Uterus (tissue), 2 donors: Measurements from ENCODE around the gene CDX1.

Experiments
- POLR2A ChIP-seq, 2 donors: fragments of 450-650 bp; IDR thresholded peaks; one replicate each; pipeline ENCODE4 v1.6.1; 2016; ENCODE audit warnings: antibody characterized with exemption in 2 of 2, mild to moderate bottlenecking in 1 of 2, moderate library complexity in 1 of 2
- TF ChIP-seq, protein P1 (sequence below), 4 experiments: fragments of 200-600 bp in 2 of 4; fragments of 450-650 bp in 2 of 4; sonication (generic) in 2 of 4; IDR thresholded peaks; one replicate each; pipeline ENCODE4 v1.5.1; 2016 to 2019; ENCODE audit warnings: antibody characterized with exemption in 4 of 4, mild to moderate bottlenecking in 2 of 4, moderate library complexity in 1 of 4

DNA sequence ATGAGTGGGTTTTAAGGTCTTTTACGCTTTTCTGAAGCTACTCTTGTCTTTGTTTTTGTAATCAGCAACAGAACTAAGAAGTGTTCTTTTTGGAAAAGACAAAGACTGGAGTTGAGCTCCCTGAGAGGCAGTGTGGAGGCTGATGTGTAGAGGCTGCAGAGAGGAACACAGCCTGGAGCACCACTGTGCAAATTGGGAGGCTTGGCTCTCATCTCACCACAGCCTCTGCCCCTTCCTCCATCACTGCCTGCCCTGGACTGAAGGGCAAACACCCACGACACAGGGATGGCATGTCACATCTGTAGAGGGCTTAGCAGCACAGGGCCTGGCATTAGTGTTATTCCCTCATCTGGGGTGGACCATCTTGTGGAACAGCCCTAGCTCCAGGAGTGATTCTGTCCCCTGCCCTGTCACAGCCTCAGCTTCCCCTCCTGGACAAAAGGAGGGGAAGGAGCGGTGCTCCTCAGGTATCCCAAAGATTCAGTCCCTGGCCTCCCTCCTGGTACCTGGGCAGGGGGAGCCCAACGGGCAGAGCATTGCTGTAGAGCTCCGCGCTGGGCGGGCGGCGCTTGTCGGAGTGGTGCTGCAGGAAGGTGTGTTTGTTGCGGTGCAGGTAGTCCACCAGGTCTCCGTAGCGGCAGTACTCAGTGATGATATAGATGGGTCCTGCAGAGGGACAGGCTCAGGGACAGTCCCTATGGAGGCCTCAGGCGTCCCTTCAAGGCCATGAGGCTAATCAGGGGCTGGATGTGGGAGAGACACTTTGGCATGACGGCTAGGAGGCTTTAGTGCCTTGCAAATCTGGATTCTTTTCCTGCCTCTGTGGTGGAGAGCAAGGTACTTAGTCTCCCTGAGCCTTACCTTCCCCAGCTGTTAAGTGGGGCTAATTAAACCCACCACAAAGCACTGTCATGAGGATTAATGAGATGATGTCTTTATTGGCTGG, 43.8 kb upstream of the CDX1 start:
- TF ChIP-seq, protein P1, sequence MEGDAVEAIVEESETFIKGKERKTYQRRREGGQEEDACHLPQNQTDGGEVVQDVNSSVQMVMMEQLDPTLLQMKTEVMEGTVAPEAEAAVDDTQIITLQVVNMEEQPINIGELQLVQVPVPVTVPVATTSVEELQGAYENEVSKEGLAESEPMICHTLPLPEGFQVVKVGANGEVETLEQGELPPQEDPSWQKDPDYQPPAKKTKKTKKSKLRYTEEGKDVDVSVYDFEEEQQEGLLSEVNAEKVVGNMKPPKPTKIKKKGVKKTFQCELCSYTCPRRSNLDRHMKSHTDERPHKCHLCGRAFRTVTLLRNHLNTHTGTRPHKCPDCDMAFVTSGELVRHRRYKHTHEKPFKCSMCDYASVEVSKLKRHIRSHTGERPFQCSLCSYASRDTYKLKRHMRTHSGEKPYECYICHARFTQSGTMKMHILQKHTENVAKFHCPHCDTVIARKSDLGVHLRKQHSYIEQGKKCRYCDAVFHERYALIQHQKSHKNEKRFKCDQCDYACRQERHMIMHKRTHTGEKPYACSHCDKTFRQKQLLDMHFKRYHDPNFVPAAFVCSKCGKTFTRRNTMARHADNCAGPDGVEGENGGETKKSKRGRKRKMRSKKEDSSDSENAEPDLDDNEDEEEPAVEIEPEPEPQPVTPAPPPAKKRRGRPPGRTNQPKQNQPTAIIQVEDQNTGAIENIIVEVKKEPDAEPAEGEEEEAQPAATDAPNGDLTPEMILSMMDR (IDR thresholded peaks at IDR 0.05): no peak
- TF ChIP-seq POLR2A (IDR thresholded peaks at IDR 0.05): no peak
